ENCODE results near the gene PSTPIP2.
A peak's percentile ranks its signal among the peaks of the same experiment; 100 is the strongest.
"Not testable (repeated sequence)": the region's sequence is repeated elsewhere in the genome, so short reads cannot be mapped to it uniquely, and the experiment has no call there.

PSTPIP2 gene

GRCh38 chr18:45980229-45980628 is 91.8 kb downstream of the PSTPIP2 start:
- no peak for DNase-seq

GRCh38 chr18:45978084-45978483 is 94.0 kb downstream of the PSTPIP2 start:
- no peak for DNase-seq

GRCh38 chr18:45976974-45977373 is 95.1 kb downstream of the PSTPIP2 start:
- no peak for DNase-seq

- no peak for DNase-seq
Measured at GRCh38 chr18:45976566-45976965, 95.5 kb downstream of the PSTPIP2 start.

- peak; percentile 96 for DNase-seq
Measured at GRCh38 chr18:45974088-45974536, 97.9 kb downstream of the PSTPIP2 start.

GRCh38 chr18:45967007-45967706 is 104.9 kb downstream of the PSTPIP2 start, which contains the start of gene EPG5:
TSS of gene EPG5 (minus strand) at chr18:45967329. CDS start at chr18:45967239, 90 bp downstream.
- peak; percentile 94 for DNase-seq

- not testable (repeated sequence) for DNase-seq
Measured at GRCh38 chr18:45964913-45965312, 107.1 kb downstream of the PSTPIP2 start.

GRCh38 chr18:45962866-45963265 is 109.2 kb downstream of the PSTPIP2 start:
- peak; percentile 42 for DNase-seq

- DNase-seq, result peak; percentile 70
Measured at GRCh38 chr18:45962461-45962860, 109.6 kb downstream of the PSTPIP2 start.

- DNase-seq, result not testable (repeated sequence)
Measured at GRCh38 chr18:45959484-45959883, 112.6 kb downstream of the PSTPIP2 start.

GRCh38 chr18:45958730-45959129 is 113.3 kb downstream of the PSTPIP2 start:
- no peak for DNase-seq

- DNase-seq, result no peak
Measured at GRCh38 chr18:45958027-45958426, 114.0 kb downstream of the PSTPIP2 start.

- no peak for DNase-seq
Measured at GRCh38 chr18:45957100-45957499, 115.0 kb downstream of the PSTPIP2 start.

GRCh38 chr18:45954070-45954934 is 117.8 kb downstream of the PSTPIP2 start:
- DNase-seq, result no peak

GRCh38 chr18:45951016-45951714 is 120.9 kb downstream of the PSTPIP2 start:
- peak; percentile 83 for DNase-seq

GRCh38 chr18:45945669-45946068 is 126.4 kb downstream of the PSTPIP2 start:
- DNase-seq, result no peak

GRCh38 chr18:45940724-45941123 is 131.3 kb downstream of the PSTPIP2 start:
- DNase-seq, result no peak

- DNase-seq, result no peak
Measured at GRCh38 chr18:45939236-45939635, 132.8 kb downstream of the PSTPIP2 start.

GRCh38 chr18:45938488-45938935 is 133.5 kb downstream of the PSTPIP2 start:
- no peak for DNase-seq

- no peak for DNase-seq
Measured at GRCh38 chr18:45935591-45936335, 136.3 kb downstream of the PSTPIP2 start.
